Coronary artery (tissue), 2 donors: ENCODE measurements around the gene KLF7.

ENCODE experiments used
- DNase-seq: peaks from one replicate; pipeline ENCODE4 v3.0.0-alpha.2; 2017; ENCODE audit warnings: low spot score
- H3K27ac ChIP-seq, 2 donors: fragments of 200-600 bp; sonication (generic); one replicate each; pipeline ENCODE4 v1.5.1; 2016 to 2019
- H3K4me3 ChIP-seq: fragments of 200-600 bp; sonication (generic); 2 replicates; pipeline ENCODE4 v1.5.1; 2016; ENCODE audit warnings: mild to moderate bottlenecking, moderate library complexity
- CTCF ChIP-seq: fragments of 200-600 bp; sonication (generic); IDR thresholded peaks from one replicate; pipeline ENCODE4 v1.5.1; 2019; ENCODE audit warnings: antibody characterized with exemption

The KLF7 gene

GRCh38 chr2:207184348-207184747, 18.6 kb upstream of the KLF7 start:
- no peak for DNase-seq
- no peak for TF ChIP-seq CTCF
- Histone ChIP-seq H3K4me3 (no peak overlapping the region), H3K27ac (no peak overlapping the region)

GRCh38 chr2:207183506-207183905, 17.8 kb upstream of the KLF7 start:
- Histone ChIP-seq H3K27ac (no peak overlapping the region), H3K4me3 (no peak overlapping the region)
- TF ChIP-seq CTCF = no peak
- no peak for DNase-seq

GRCh38 chr2:207182911-207183310, 17.2 kb upstream of the KLF7 start:
- Histone ChIP-seq H3K4me3 (no peak overlapping the region), H3K27ac (no peak overlapping the region)
- DNase-seq = no peak
- TF ChIP-seq CTCF = no peak

GRCh38 chr2:207181526-207182274, 16.0 kb upstream of the KLF7 start:
- no peak overlapping the region for H3K4me3 ChIP-seq
- no peak overlapping the region for H3K27ac ChIP-seq
- DNase-seq = no peak
- TF ChIP-seq CTCF = no peak

DNA sequence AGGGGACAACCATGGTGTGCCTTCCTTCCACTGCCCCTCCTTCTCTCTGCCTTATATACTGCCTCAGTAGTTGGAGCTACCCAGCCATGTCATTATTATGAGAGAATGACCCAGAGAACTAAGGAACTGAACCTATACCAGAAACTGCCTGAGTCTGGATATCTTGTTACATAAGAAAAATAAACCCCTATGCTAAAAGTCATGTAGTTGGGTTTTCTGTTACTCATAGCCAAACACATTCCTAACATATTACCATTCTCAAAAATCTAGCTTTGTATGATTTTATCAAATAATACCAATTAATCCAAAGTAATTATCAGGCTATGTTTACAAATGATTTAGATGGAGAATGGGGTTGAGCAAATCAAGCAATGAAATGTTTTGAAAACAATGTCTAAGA, 15.0 kb upstream of the KLF7 start:
- no peak overlapping the region for H3K27ac ChIP-seq
- no peak for DNase-seq
- TF ChIP-seq CTCF = no peak

DNA sequence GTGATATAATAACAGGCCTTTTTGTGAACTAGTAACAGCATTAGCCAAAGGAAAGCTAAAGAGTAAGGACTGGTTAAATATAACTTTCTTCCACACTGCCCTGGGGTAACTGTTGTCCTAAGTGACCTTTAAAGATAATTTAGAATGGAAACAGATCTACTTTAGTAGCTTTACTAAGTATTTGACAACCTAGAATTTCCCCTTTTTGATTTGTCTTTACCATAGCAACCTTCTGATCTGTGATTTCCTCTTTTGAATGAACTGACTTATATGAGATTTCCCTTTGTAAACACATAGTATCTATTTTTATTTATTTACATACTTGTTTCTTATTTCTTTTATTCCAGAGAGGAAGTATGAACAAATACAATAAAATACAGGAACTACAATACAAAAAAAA, 10.5 kb upstream of the KLF7 start:
- Histone ChIP-seq H3K4me3 (no peak overlapping the region), H3K27ac (no peak overlapping the region)
- no peak for TF ChIP-seq CTCF
- no peak for DNase-seq

More for the DNA sequence above, 15.0 kb upstream of the KLF7 start:
- H3K4me3 ChIP-seq = no peak overlapping the region

DNA sequence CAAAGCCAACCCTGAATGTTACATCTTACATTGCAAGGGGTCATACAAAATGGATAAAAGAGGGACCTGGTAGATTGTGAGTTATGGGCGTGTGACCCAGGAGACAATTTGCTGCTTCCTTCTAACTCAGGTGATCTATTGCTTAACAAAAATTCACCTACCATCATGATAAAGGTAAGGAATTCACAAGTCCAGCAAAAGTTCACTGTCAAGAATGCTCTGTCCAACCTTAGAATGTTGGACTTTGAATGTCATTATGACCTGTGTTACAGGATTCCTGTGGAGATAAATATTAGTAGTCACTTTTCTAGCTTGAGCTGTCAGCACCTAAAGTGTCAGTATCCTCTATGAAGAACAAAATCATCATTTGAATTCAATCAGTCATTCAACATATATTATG, 7.9 kb upstream of the KLF7 start:
- no peak for DNase-seq
- no peak for TF ChIP-seq CTCF
- Histone ChIP-seq H3K27ac (no peak overlapping the region), H3K4me3 (no peak overlapping the region)
